ENCODE data around the gene UGT3A2. TPM values are rescaled to one million over a fixed set of nuclear protein-coding genes. Genes with fewer than 3 reads are reported as not detected.

UGT3A2 gene
- polyA plus RNA-seq, 1 of the 3 experiments (the other 2 are of a cell fraction), result 0.05 TPM

- peaks cover 0 to 9% of the 10 kb centered on the region in 2 experiments; a peak in 2 of 4 replicates for H3K4me1 ChIP-seq (ENCODE audit: control insufficient read depth in 1 of 2, insufficient read depth in 2 of 2, low read depth in 1 of 2, low read length in 1 of 2)
- no peak for TF ChIP-seq NRF1 (IDR thresholded peaks at IDR 0.05; ENCODE audit: low read depth, low read length)
- no peak for TF ChIP-seq ELF1 (IDR thresholded peaks at IDR 0.05)
- TF ChIP-seq TEAD4 (IDR thresholded peaks at IDR 0.05; ENCODE audit: borderline replicate concordance, insufficient read depth), result no peak
- H3K36me3 ChIP-seq (replicated peaks in 1 of 2; ENCODE audit: control insufficient read depth in 1 of 2, insufficient read depth in 2 of 2, low read length in 1 of 2), result no peaks in the 10 kb centered on the region
- ChIA-PET CTCF (no interaction called here), POLR2A (no interaction called here)
- no peak overlapping the region for H3K4me3 ChIP-seq (ENCODE audit: low read depth in 2 of 2, low read length in 1 of 2)
- no peak for DNase-seq
- H3K79me2 ChIP-seq (ENCODE audit: insufficient read depth), result no peaks in the 10 kb centered on the region
- H3K9me3 ChIP-seq, result no peaks in the 10 kb centered on the region
- H4K20me1 ChIP-seq (ENCODE audit: insufficient read depth), result no peaks in the 10 kb centered on the region
- H3K27me3 ChIP-seq (ENCODE audit: insufficient read depth), result no peaks in the 10 kb centered on the region; the same call in 1 of the 2 replicates
- H3F3A ChIP-seq (replicated peaks; ENCODE audit: insufficient read depth), result no peaks in the 10 kb centered on the region
- no peak overlapping the region for H2AFZ ChIP-seq (ENCODE audit: low read depth)
- no peak overlapping the region for H3K27ac ChIP-seq (ENCODE audit: low read depth in 2 of 2, low read length in 1 of 2)
- 56% methylated on average over 2 of the region's 2 CpGs for WGBS (ENCODE audit: low lambda C conversion rate)
- no peak overlapping the region for H3K4me2 ChIP-seq
- H3K9me2 ChIP-seq, result no peaks in the 10 kb centered on the region
- no peak overlapping the region for H3K9ac ChIP-seq
Measured at GRCh38 chr5:36058776-36059175, 7.9 kb downstream of the UGT3A2 start.

- Histone ChIP-seq H3K9ac (no peak overlapping the region), H3K4me2 (no peak overlapping the region), H3K4me3 (ENCODE audit: low read depth in 2 of 2, low read length in 1 of 2) (no peak overlapping the region), H3K9me3 (no peaks in the 10 kb centered on the region), H3F3A (replicated peaks; ENCODE audit: insufficient read depth) (no peaks in the 10 kb centered on the region), H3K27me3 (ENCODE audit: insufficient read depth) (no peaks in the 10 kb centered on the region; the same call in 1 of the 2 replicates), H3K27ac (ENCODE audit: low read depth in 2 of 2, low read length in 1 of 2) (no peak overlapping the region), H3K36me3 (replicated peaks in 1 of 2; ENCODE audit: control insufficient read depth in 1 of 2, insufficient read depth in 2 of 2, low read length in 1 of 2) (no peaks in the 10 kb centered on the region), H3K9me2 (no peaks in the 10 kb centered on the region), H3K79me2 (ENCODE audit: insufficient read depth) (no peaks in the 10 kb centered on the region), H2AFZ (ENCODE audit: low read depth) (no peak overlapping the region), H3K4me1 (ENCODE audit: control insufficient read depth in 1 of 2, insufficient read depth in 2 of 2, low read depth in 1 of 2, low read length in 1 of 2) (peaks cover 0 to 9% of the 10 kb centered on the region in 2 experiments; a peak in 2 of 4 replicates), H4K20me1 (ENCODE audit: insufficient read depth) (no peaks in the 10 kb centered on the region)
- 33% methylated on average over 2 of the region's 2 CpGs for WGBS (ENCODE audit: low lambda C conversion rate)
- TF ChIP-seq TEAD4 (IDR thresholded peaks at IDR 0.05; ENCODE audit: borderline replicate concordance, insufficient read depth) (no peak), RXRA (IDR thresholded peaks at IDR 0.05; ENCODE audit: borderline replicate concordance, low read depth) (no peak), FOXJ3 (CRISPR knock-in tag; IDR thresholded peaks at IDR 0.05) (no peak), REST (IDR thresholded peaks at IDR 0.05; ENCODE audit: low read depth, low read length) (no peak), USF2 (IDR thresholded peaks at IDR 0.05; ENCODE audit: borderline replicate concordance, low read depth, low read length) (no peak), RFX5 (IDR thresholded peaks at IDR 0.05; ENCODE audit: low read length) (no peak), USF1 (IDR thresholded peaks at IDR 0.05; ENCODE audit: borderline replicate concordance, low read depth) (no peak), TCF12 (IDR thresholded peaks at IDR 0.05) (no peak), NRF1 (IDR thresholded peaks at IDR 0.05; ENCODE audit: low read depth, low read length) (no peak), MXI1 (IDR thresholded peaks at IDR 0.05; ENCODE audit: low read depth, low read length) (no peak), MEF2A (IDR thresholded peaks at IDR 0.05; ENCODE audit: borderline replicate concordance, low read depth) (no peak), FOXM1 (IDR thresholded peaks at IDR 0.05; ENCODE audit: low read depth) (no peak), RCOR1 (IDR thresholded peaks at IDR 0.05; ENCODE audit: low read length) (no peak), SMC3 (IDR thresholded peaks at IDR 0.05; ENCODE audit: low read depth, low read length) (no peak), MAX (IDR thresholded peaks at IDR 0.05; ENCODE audit: low read depth) (no peak), IRF3 (IDR thresholded peaks at IDR 0.05; ENCODE audit: low read depth, low read length) (no peak), FOSL2 (IDR thresholded peaks at IDR 0.05; ENCODE audit: borderline replicate concordance, low read depth) (no peak)
- DNase-seq, result no peak
- ChIA-PET CTCF (interaction anchor here (0.9 to 1.0 kb wide), 2 partner anchors 16 to 22 kb away, joined by 3 read pairs; no protein-coding TSS in a partner anchor), POLR2A (no interaction called here)
Measured at GRCh38 chr5:36057386-36057785, 9.3 kb downstream of the UGT3A2 start.
